Activated CD8-positive, alpha-beta memory T cell treated with anti-CD3 and anti-CD28 coated beads, Interleukin-2, amount 10 ng/mL, durations not matched to agents 7 days and 5 days (primary cell): ENCODE data around the gene ID1. TPM values are rescaled to one million over a fixed set of nuclear protein-coding genes. Genes with fewer than 3 reads are reported as not detected.
A peak's percentile ranks its signal among the peaks of the same experiment; 100 is the strongest.
"Not testable (repeated sequence)": the region's sequence is repeated elsewhere in the genome, so short reads cannot be mapped to it uniquely, and the experiment has no call there.

Experiments
- ATAC-seq: fragments of 150-1000 bp; cut with Tn5 transposase; one replicate; pipeline ENCODE4 v1.10.0; 2021; ENCODE audit warnings: moderate library complexity
- CTCF ChIA-PET: fragments of 350-600 bp; sonication (Branson Sonifier 250); formaldehyde crosslinking; loops from one replicate; lab custom pipeline; 2021; ENCODE audit warnings: antibody characterized with exemption; lab: Charles Lee
- DNase-seq: peaks from one replicate; pipeline ENCODE4 v3.0.0-alpha.2; 2020
- H3K27ac Mint-ChIP-seq: one replicate; pipeline ENCODE4 v1.8.0; 2021; ENCODE audit warnings: mild to moderate bottlenecking, mixed read lengths
- H3K27me3 Mint-ChIP-seq: one replicate; pipeline ENCODE4 v1.8.0; 2021; ENCODE audit warnings: mixed read lengths
- H3K36me3 Mint-ChIP-seq: one replicate; pipeline ENCODE4 v1.8.0; 2021; ENCODE audit warnings: mild to moderate bottlenecking, mixed read lengths
- H3K4me1 Mint-ChIP-seq: one replicate; pipeline ENCODE4 v1.8.0; 2021; ENCODE audit warnings: mixed read lengths
- H3K4me3 Mint-ChIP-seq: one replicate; pipeline ENCODE4 v1.8.0; 2021; ENCODE audit warnings: mild to moderate bottlenecking, moderate library complexity, mixed read lengths
- H3K9me3 Mint-ChIP-seq: one replicate; pipeline ENCODE4 v1.8.0; 2022; ENCODE audit warnings: low read depth, mixed read lengths
- total RNA-seq, 2 experiments: library from RNA; stranded (reverse); gene quantifications; one replicate each; pipeline ENCODE4 v1.2.3, GENCODE V29; 2021

ID1 gene
- total RNA-seq, 2 experiments from 2014 or later, result not detected

- ATAC-seq, result no peak
- peaks cover 10% of the 10 kb centered on the region for H3K36me3 Mint-ChIP-seq
- CTCF ChIA-PET, result interaction anchor here (0.9 to 31.0 kb wide), 13 partner anchors 9 to 158 kb away, joined by 3 to 1101 read pairs (median 5); partner anchors contain the start of genes BCL2L1, HM13 and ID1
- peaks cover 19% of the 10 kb centered on the region for H3K4me1 Mint-ChIP-seq
- H3K27ac Mint-ChIP-seq, result peak overlapping the region; percentile 32
- H3K9me3 Mint-ChIP-seq, result no peaks in the 10 kb centered on the region
- no peaks in the 10 kb centered on the region for H3K27me3 Mint-ChIP-seq
- H3K4me3 Mint-ChIP-seq, result no peak overlapping the region
- DNase-seq, result no peak
These were observed 36.3 kb upstream of the ID1 start for GRCh38 chr20:31568773-31569162.

DNA sequence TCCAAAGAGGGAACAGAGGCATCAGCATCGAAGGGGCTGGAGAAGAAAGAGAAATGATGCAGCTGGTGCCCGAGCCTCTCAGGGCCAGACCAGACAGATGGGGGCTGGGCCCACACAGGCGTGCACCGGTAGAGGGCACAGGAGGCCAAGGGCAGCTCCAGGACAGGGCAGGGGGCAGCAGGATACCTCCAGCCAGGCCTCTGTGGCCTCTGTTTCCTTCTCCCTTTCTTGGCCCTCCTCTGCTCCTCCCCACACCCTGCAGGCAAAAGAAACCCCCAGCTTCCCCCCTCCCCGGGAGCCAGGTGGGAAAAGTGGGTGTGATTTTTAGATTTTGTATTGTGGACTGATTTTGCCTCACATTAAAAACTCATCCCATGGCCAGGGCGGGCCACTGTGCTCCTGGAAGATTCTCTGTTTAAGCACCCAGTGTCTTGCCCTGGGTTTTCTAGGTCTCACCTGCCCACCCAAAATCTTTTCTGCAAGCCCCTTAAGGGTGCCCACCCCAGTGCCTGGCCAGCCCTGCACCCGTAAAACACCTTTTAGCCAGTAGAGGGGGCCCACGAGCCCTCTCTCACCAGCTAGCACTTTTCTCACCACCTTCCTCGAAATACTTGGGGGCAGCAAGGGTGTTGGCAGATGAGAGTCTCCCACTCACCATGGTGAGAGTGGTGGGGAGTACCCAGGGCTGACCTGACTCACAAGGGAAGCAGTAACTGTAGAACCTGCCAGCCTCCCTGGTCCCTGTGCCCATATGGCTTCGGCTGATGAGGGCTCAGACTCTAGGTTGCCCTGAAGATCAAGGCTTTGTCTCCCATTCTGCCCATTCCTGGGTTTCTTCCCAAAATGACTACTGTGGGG lies 35.7 kb upstream of the ID1 start:
- CTCF ChIA-PET, result interaction anchor here (0.6 to 31.0 kb wide), 17 partner anchors 9 to 169 kb away, joined by 3 to 1101 read pairs (median 4); partner anchors contain the start of genes BCL2L1, HM13, ID1 and TPX2
- peak; percentile 72 for DNase-seq
- H3K36me3 Mint-ChIP-seq, result peaks cover 6% of the 10 kb centered on the region
- no peak overlapping the region for H3K4me3 Mint-ChIP-seq
- H3K4me1 Mint-ChIP-seq, result peaks cover 20% of the 10 kb centered on the region
- H3K27ac Mint-ChIP-seq, result no peak overlapping the region
- H3K9me3 Mint-ChIP-seq, result no peaks in the 10 kb centered on the region
- H3K27me3 Mint-ChIP-seq, result no peaks in the 10 kb centered on the region
- no peak for ATAC-seq

- Mint-ChIP-seq H3K9me3 (no peaks in the 10 kb centered on the region), H3K4me1 (peaks cover 20% of the 10 kb centered on the region)
- CTCF ChIA-PET, result interaction anchor here (0.6 to 31.0 kb wide), 14 partner anchors 8 to 168 kb away, joined by 3 to 1101 read pairs (median 4); partner anchors contain the start of genes BCL2L1, HM13, ID1 and TPX2
These were observed 35.0 kb upstream of the ID1 start for GRCh38 chr20:31570021-31570463.

GRCh38 chr20:31570735-31571617 lies 34.1 kb upstream of the ID1 start:
- no peaks in the 10 kb centered on the region for H3K36me3 Mint-ChIP-seq
- CTCF ChIA-PET, result interaction anchor here (0.9 to 31.0 kb wide), 3 partner anchors 11 to 42 kb away, joined by 3 to 1101 read pairs (median 134); partner anchors contain the start of gene ID1

More at GRCh38 chr20:31570021-31570463, 35.0 kb upstream of the ID1 start:
- DNase-seq (no peak), ATAC-seq (no peak)
- H3K27ac Mint-ChIP-seq, result no peak overlapping the region
- H3K4me3 Mint-ChIP-seq, result no peak overlapping the region
- no peaks in the 10 kb centered on the region for H3K27me3 Mint-ChIP-seq
- H3K36me3 Mint-ChIP-seq, result peaks cover 4% of the 10 kb centered on the region

GRCh38 chr20:31572042-31572700 lies 32.9 kb upstream of the ID1 start:
- H3K4me1 Mint-ChIP-seq, result peaks cover 14% of the 10 kb centered on the region
- CTCF ChIA-PET, result interaction anchor here (0.9 to 31.0 kb wide), 6 partner anchors 12 to 89 kb away, joined by 3 to 1101 read pairs (median 8); partner anchors contain the start of gene ID1
- no peaks in the 10 kb centered on the region for H3K36me3 Mint-ChIP-seq
- H3K27ac Mint-ChIP-seq, result peak overlapping the region; percentile 81
- H3K4me3 Mint-ChIP-seq, result peak overlapping the region; percentile 78
- peaks cover 6% of the 10 kb centered on the region for H3K27me3 Mint-ChIP-seq
- H3K9me3 Mint-ChIP-seq, result no peaks in the 10 kb centered on the region
- ATAC-seq (no peak), DNase-seq (no peak)

More at GRCh38 chr20:31570735-31571617, 34.1 kb upstream of the ID1 start:
- H3K9me3 Mint-ChIP-seq, result no peaks in the 10 kb centered on the region
- peak overlapping the region; percentile 40 for H3K4me3 Mint-ChIP-seq
- H3K4me1 Mint-ChIP-seq, result peaks cover 17% of the 10 kb centered on the region
- H3K27me3 Mint-ChIP-seq, result no peaks in the 10 kb centered on the region
- ATAC-seq, result no peak
- no peak for DNase-seq
- no peak overlapping the region for H3K27ac Mint-ChIP-seq

DNA sequence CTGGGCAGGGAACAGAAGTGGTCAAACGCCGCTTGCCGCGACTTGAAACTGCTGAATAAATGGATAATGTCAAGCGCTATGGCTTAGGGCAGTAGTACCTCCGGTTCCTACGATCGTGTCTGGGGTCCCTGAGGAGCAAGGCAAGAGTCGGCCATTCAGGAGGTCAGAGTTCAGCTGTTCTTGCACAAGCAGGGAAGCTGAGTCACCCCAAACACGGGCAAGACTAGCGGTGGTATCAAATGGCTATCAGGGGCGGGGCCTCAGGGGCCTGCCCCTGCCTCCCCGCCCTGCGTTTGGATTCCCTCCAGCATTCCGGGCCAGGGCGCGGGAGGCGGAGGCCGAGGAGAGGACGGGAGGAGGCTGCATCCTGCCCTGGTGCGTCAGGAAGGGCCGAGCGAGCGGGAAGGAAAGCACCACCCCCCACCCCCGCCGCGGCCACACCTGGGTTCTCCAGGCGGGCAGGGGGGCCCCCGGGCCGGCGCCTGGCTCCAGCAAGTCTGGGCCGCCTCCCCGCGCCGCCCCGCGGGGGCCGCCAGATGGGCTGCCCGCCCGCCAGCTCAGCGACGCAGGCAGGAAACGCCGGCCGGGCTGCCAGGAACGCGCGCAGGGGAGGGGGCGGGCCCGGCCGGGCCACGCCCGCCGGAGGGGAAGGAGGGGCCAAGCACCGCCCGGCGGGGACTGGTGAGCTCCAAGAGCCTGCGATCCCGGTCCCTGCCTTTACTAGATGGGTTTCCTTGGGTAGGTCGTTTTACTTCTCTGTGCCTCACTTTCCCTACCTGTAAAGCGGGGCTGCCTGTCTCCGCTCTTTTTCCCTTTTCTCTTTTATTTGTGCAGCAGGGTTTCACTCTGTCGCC lies 32.2 kb upstream of the ID1 start:
- Mint-ChIP-seq H3K9me3 (no peaks in the 10 kb centered on the region), H3K36me3 (no peaks in the 10 kb centered on the region), H3K27ac (peak overlapping the region; percentile 81), H3K4me1 (peaks cover 19% of the 10 kb centered on the region), H3K4me3 (peak overlapping the region; percentile 80), H3K27me3 (peaks cover 12% of the 10 kb centered on the region)
- CTCF ChIA-PET, result interaction anchor here (0.7 to 31.0 kb wide), 12 partner anchors 13 to 374 kb away, joined by 3 to 1101 read pairs (median 5); partner anchors contain the start of gene ID1
- ATAC-seq (peak; percentile 94), DNase-seq (peak; percentile 91)

DNA sequence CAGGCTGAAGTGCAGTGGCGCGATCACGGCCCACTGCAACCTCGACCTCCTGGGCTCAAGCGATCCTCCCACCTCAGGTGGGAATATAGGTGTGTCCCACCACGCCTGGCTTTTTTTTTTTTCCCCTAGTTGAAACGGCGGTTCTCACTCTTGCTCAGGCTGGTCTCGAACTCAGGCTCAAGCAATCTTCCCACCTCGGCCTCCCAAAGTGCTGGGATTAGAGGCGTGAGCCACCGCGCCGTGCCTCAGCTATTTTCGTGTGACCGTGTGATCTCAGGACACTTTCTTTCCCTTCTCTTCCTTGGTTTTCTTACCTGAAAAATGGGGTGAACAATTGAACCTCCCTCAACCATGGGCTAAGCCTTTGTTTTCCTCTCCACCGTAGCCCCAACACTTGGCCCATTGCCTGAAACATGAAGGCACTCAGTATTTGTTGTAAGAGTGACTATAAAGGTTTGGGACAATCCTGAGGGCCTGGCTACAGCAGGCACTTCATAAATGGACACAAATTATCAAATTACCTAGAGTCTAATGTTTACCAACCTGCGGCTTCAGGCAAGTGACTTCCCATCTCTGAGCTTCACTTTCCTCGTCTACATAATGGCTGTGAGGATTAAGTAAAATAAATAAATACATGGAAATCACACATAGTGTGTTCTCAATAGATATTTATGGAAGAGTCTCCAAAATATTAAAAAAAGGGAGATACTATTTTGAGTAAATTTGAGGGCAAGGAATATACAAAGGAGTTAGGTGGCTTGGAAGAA lies 31.4 kb upstream of the ID1 start:
- ATAC-seq (no peak), DNase-seq (no peak)
- H3K9me3 Mint-ChIP-seq, result no peaks in the 10 kb centered on the region
- no peaks in the 10 kb centered on the region for H3K36me3 Mint-ChIP-seq
- H3K4me1 Mint-ChIP-seq, result peaks cover 20% of the 10 kb centered on the region
- peaks cover 13% of the 10 kb centered on the region for H3K27me3 Mint-ChIP-seq
- CTCF ChIA-PET, result interaction anchor here (0.7 to 31.0 kb wide), 12 partner anchors 13 to 373 kb away, joined by 3 to 1101 read pairs (median 5); partner anchors contain the start of gene ID1
- peak overlapping the region; percentile 80 for H3K27ac Mint-ChIP-seq
- H3K4me3 Mint-ChIP-seq, result peak overlapping the region; percentile 80

GRCh38 chr20:31574986-31575385 lies 30.1 kb upstream of the ID1 start:
- not testable (repeated sequence) for H3K27ac Mint-ChIP-seq, H3K4me3 Mint-ChIP-seq, ATAC-seq, H3K36me3 Mint-ChIP-seq, DNase-seq, H3K9me3 Mint-ChIP-seq
- H3K27me3 Mint-ChIP-seq, result peaks cover 16% of the 10 kb centered on the region
- peaks cover 20% of the 10 kb centered on the region for H3K4me1 Mint-ChIP-seq
- CTCF ChIA-PET, result interaction anchor here (0.7 to 31.0 kb wide), 3 partner anchors 15 to 77 kb away, joined by 3 to 1101 read pairs (median 4); partner anchors contain the start of gene ID1

- Mint-ChIP-seq H3K9me3 (no peaks in the 10 kb centered on the region), H3K27me3 (peaks cover 20% of the 10 kb centered on the region), H3K27ac (no peak overlapping the region), H3K36me3 (no peaks in the 10 kb centered on the region), H3K4me3 (no peak overlapping the region), H3K4me1 (peaks cover 20% of the 10 kb centered on the region)
- ATAC-seq (no peak), DNase-seq (no peak)
- CTCF ChIA-PET, result interaction anchor here (1.0 to 31.0 kb wide), 4 partner anchors 14 to 57 kb away, joined by 3 to 1101 read pairs (median 3); partner anchors contain the start of gene ID1
These were observed 28.3 kb upstream of the ID1 start for GRCh38 chr20:31576751-31577150.

- no peak for ATAC-seq
- no peaks in the 10 kb centered on the region for H3K36me3 Mint-ChIP-seq
- DNase-seq, result no peak
- H3K9me3 Mint-ChIP-seq, result no peaks in the 10 kb centered on the region
- H3K27me3 Mint-ChIP-seq, result peaks cover 20% of the 10 kb centered on the region
- H3K4me3 Mint-ChIP-seq, result no peak overlapping the region
- CTCF ChIA-PET, result interaction anchor here (1.0 to 31.0 kb wide), 7 partner anchors 7 to 57 kb away, joined by 3 to 1101 read pairs (median 4); partner anchors contain the start of gene ID1
- H3K4me1 Mint-ChIP-seq, result peaks cover 17% of the 10 kb centered on the region
- no peak overlapping the region for H3K27ac Mint-ChIP-seq
These were observed 27.9 kb upstream of the ID1 start for GRCh38 chr20:31577194-31577593.
